ENCODE measurements around the gene CBY2.

GRCh38 chr13:45711951-45712350 is 9.8 kb downstream of the CBY2 start:
- no peak for TF ChIP-seq SP1 (IDR thresholded peaks at IDR 0.05)
- no peak for TF ChIP-seq FOXM1 (IDR thresholded peaks at IDR 0.05; ENCODE audit: borderline replicate concordance)
- no peak for TF ChIP-seq BHLHE40 (IDR thresholded peaks at IDR 0.05; ENCODE audit: borderline replicate concordance)
- no peak for TF ChIP-seq SUZ12 (IDR thresholded peaks at IDR 0.05)
- TF ChIP-seq HDGF (IDR thresholded peaks at IDR 0.05; ENCODE audit: borderline replicate concordance) = no peak
- TF ChIP-seq TARDBP (IDR thresholded peaks at IDR 0.05) = no peak
- TF ChIP-seq LEF1 (IDR thresholded peaks at IDR 0.05; ENCODE audit: borderline replicate concordance) = no peak
- TF ChIP-seq FOXK2 (IDR thresholded peaks at IDR 0.05) = no peak
- no peak for TF ChIP-seq FOXA1 (IDR thresholded peaks at IDR 0.05)
- TF ChIP-seq ARNT (IDR thresholded peaks at IDR 0.05) = no peak
- no peak for TF ChIP-seq L3MBTL2 (conservative IDR thresholded peaks at IDR 0.05)

Measured in HEK293T (cell line).